NCI-H1694 treated with DMSO at 0.1 percent for 48 hours (cell line): ENCODE measurements around the gene NRXN3.

Experiments
- DNase-seq: peaks from one replicate; lab custom pipeline; 2025; lab: John Stamatoyannopoulos, UW

The NRXN3 gene

DNA sequence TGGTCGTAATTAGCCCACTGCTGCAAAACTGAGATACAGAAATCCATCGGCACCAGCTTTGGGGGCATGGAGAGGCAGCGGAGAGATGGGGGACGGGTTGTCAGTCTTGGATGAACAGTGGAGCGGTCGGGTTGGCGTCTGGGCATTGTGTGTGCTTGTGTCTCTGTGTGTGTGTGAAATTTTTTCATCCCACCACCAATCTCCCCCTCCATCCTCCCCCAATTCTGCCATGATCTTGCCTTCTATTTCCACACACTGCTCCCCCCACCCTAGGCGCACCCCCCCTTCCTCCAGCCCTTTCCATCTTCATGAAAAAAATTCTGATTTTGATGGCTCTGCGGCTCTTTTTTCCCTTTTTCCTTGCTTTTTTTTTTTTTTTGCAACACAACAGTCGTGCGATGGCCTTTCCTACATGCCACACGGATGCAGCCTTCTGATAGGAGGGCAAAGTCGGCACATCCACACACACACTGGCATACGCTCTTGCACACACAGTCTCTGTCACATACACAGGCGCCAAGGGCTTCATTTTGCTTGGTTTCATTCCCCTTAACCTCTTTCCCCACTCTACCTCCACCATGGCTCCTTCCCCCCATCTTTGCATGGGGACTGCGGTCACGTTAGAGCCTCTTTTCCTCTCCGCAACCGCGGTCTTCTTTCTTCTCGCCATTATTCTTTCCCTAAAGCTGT, 3.3 kb downstream of the NRXN3 start:
- no peak for DNase-seq

DNA sequence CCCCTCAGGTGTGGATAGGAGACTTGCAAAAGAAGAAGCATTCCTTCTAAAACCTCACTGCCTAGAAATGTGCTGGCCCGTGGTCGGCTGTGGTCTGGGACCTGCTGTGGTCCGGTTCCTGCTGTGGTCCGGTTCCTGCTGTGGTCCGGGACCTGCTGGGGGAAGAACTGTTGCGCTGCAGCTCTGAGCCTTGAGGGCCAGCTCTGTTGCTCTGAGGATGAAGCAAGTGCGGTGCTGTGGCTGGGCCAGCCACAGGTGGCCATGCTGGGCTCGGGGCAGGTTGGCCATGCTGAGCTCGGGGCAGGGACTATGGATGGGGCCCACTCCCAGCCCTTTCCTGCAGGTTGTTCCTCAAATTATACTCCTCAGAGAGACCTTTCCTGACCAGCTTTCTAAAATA, 5.2 kb downstream of the NRXN3 start:
- no peak for DNase-seq

DNA sequence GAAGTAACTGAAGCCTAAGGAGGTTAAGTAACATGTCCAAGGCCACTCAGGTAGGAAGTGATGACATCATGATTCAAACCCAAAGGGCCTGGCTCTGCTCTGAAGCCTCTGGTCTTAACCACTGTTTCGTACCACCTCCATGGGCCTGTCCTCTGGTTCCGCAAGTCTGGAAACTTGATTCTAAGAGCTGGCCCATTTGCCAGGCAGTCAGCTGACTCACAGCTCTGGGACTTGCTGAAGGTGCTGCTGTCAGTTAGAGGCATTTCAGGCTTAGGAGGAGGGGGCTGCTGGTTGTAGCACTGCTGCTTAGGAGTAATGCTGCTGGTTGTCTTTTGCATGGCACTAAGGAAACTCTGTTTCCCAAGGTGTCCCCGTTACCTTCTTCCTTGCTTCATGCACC, 7.9 kb downstream of the NRXN3 start:
- DNase-seq: no peak

DNA sequence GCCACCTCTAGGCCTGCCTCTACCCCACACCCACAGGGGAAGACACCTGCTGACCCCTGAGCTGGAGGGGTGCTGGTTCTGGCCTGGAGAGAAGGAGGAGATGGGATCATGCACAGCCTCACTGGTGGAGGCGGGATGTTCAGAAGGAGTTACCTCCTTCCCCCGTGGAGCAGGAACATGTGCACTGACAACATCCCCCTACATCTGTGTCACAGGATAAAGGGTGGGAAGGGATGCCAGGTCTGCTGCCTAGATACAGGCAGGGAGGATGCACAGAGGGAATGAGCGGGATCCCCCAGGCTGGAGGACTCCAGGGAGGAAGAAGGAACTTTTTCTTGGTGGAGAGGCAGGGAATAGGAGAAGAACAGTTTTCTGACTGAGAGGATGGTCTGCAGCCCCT, 8.8 kb downstream of the NRXN3 start:
- no peak for DNase-seq

DNA sequence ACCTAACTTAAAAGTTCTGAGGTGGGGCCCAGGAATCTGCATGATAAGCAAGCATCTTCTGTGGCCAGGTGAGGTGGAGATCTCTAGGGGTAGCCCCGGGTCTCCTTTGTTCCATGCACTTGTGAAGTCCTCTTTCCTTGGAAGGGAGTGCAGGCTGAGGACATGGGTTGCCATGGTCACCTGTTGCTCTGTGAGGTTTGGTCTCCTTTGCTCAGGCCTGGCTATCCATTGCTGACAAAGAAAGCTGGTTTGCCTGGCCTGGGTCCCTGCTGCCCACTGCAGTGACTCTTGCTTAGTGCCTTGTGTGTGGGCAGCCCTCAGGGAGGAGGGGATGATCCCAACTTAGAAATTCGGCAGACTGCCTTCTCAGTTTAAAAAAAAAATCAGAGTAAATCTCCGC, 11.1 kb downstream of the NRXN3 start:
- no peak for DNase-seq

DNA sequence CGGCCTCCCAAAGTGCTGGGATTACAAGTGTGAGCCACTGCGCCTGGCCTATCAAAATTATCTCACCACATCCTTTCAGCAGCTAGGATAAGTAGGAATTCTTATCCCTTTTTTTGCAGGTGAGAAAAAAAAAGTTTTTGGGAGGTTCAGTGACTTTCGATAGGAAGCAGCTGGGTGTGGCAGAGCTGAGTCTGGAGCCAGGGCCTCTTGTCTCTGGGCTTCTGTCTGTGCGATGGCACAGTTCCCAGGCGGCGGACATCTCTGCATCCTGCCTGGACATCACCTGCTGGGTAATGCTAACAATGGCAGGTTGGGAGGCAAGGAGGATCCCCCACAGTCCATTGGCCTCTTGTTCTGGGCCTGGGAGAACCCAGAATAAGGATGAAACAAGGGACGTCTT, 12.5 kb downstream of the NRXN3 start:
- no peak for DNase-seq

DNA sequence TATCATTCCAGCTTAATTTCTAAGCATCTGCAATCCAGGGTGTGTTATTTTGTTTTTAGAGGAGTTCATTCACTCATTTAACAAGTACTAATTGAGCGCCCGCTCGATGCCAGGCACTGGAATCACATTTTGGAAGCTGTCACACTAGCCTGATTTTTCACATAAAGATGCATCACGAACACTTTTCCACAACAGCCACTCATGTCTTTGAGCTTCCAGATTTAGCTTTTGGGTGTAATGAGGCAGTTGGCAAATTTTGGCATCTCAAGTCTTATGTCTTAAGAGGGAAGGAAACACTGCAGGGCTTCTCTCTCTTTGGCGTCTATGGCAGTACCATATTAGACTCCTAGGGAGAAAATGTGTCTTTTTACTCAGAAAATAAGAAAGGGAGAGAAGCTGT, 14.0 kb downstream of the NRXN3 start:
- DNase-seq: no peak

DNA sequence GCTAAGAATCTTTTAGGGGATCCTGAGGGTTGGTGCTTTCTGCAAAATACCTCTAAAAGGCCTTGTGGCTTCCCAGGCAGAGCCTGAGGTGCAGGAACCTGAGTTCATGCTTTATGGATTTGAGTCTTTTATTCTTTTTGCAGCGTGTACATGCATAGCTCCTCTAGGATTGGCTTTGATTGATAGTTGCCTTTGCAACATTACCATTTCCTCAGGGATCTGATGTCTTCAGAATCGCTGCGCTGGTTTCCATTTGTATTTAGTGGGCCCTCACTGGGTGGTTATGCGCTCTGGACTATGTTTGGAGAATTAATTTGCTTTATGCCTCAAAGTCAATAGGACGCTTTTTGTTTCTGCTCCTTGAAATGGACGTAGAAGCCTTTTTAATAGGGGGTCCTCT, 16.1 kb downstream of the NRXN3 start:
- no peak for DNase-seq

DNA sequence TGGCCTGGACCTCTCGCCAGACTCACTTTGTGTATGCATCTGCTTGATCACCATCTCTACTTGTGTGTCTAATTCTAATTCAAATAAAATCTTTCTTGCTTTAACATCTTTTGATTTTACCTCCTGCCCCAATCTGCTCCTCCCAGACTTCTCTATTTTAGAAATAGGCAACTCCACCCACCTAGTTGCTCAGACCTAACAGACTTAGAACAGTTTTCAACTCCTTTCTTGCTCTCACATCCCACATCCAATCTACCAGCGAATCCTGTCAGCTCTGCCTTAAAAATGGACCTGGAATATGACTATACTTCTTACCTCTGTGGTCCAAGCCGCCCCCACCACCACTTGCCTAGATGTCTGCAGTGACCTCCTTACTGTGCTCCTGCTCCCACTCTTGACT, 18.7 kb downstream of the NRXN3 start:
- no peak for DNase-seq

DNA sequence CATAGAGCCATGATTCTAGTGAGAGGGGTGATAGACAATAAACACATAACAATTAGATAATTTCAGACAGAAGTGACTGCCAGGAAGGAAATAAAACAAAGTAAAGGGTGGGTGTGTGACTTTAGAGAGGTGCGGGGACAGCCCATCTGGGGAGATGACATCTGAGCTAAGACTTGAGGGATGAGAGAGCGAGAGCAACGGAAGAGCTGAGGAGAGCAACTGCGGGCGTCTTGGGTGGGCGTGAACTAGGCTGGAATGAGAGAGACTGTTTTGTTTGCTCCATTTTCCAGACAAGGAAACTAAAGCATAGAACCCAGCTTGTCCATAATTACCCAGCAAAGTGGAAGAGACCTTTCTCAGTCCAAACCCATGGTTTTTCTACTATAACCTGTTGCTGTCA, 25.3 kb downstream of the NRXN3 start:
- no peak for DNase-seq

DNA sequence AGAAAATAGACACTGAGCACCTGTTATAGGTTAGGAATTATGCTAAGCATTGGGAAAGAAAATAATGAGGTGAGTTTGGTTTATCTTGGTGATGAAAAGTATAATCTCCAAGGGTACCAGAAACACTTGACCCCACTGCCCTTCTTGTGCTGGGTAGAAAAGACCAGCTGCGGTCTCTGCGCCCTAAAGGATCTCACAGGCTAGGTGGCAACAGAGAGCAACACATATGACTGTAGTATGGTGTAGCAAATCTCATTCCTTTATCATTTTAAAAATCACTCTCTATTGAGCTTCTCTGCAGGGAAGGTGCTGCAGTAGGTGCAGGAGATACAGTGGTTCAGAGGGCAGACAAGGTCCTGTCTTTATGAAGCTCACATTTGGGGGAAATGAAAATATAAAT, 26.1 kb downstream of the NRXN3 start:
- no peak for DNase-seq

DNA sequence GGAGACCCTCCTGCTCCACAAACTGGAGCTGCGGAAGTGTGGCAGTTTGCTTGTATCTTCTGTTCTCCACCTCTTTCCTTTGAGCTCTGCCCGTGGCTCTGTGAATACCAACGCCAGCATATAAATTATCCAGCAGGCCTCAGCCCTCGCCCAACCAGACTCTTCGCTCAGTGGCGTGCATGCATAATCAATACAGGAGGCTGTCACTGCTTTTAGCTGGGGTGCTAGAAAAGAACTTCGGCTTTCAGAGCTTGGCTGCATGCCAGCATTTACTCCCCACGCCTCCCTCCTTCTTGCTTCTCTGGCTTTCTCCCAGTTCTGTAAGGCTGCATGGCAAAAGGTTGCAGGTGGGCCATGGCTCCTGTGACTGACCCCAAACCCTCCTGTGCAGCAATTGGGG, 26.9 kb downstream of the NRXN3 start:
- DNase-seq: no peak

DNA sequence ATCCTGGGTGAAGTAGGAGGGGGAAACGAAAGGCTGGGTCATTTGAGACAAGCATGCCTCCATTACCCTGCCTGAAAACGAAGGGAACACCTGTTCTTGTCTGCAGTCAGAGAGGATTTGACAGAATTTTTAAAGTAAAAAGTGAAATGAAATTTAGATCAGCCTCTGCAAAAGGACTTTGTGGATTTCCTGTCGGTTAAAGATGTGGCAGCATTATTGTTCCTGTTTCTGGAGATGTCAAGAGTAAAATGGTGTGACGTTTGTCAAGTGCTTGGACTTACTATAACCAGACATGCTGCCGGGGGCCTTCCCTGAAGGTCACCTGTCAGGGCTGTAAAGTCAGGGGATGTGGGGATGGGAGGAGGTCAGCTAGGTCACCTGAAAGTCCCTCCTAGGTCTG, 32.0 kb downstream of the NRXN3 start:
- DNase-seq: no peak

DNA sequence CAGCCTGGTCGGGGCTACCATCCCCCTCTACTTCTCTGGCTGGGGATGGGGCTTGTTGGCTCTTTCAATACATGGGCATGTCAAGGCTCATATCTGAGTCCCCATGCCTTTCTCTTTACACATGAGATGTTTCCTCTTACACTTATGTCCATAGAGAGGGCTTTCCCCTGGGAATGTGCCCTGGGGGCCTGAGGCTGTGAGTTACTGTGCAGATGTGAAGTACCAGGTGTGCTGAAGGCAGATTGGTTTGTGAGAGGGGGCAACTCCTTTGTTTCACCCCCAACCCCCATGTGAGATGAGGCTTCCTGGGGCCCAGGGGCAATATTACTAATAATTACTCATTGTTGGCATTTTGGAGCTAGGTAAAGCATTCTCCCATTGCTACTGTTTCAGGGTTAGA, 32.8 kb downstream of the NRXN3 start:
- DNase-seq: no peak

DNA sequence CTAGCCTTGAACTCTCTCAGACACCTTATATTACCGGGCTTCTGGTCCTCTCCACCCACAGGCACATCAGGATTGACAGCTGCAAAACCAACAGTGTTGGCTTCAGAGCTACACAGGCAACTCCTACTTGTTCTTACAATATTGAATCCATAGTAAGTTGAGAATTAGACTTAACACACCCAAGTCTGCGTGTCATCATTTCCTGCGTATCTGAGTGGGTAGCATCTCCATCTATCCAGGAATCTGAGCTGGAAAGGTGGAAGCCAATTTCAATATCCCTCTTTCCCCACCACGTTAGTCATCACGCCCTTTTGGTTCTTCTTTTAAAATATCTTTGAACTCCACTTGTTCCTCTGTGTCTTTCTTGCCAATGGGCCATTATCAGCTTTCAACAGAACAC, 37.2 kb downstream of the NRXN3 start:
- no peak for DNase-seq

DNA sequence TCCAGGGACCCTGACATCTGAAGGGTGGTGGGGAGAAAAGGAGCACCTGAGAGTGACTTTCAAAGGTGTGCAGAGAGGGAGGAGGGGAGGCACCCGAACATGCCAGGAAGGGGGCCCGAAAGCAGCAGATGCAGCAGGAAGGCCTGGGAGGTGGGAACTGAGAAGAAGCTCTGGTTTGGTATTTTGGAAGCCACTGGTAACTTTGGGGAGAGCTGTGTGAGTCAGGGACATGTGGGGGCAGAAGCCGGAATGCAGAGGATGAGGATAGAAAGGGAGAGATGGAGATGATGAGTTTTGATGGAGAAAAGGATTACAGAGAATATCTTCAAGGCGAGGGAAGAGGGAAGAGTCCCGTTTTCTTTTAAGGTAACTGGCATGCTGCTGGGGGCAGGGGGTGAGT, 50.1 kb downstream of the NRXN3 start:
- DNase-seq: no peak

DNA sequence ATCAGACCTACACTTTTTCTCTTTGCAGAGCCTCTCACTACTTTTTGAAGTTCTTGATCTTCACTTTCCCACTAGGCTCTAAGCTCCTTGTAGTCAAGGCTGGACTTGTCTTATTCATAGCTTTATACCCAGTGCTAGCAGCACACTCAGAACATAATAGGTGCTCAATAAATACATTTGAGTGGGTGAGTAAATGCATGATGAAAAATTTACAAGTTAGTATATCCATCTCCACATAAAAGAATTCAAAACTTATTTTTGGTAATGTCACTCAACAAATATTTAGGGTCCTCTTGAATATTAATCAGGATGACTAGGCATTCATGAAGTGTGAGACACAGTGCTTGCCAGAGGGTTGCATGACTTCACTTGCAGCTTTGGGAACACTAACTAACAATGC, 52.6 kb downstream of the NRXN3 start:
- no peak for DNase-seq

DNA sequence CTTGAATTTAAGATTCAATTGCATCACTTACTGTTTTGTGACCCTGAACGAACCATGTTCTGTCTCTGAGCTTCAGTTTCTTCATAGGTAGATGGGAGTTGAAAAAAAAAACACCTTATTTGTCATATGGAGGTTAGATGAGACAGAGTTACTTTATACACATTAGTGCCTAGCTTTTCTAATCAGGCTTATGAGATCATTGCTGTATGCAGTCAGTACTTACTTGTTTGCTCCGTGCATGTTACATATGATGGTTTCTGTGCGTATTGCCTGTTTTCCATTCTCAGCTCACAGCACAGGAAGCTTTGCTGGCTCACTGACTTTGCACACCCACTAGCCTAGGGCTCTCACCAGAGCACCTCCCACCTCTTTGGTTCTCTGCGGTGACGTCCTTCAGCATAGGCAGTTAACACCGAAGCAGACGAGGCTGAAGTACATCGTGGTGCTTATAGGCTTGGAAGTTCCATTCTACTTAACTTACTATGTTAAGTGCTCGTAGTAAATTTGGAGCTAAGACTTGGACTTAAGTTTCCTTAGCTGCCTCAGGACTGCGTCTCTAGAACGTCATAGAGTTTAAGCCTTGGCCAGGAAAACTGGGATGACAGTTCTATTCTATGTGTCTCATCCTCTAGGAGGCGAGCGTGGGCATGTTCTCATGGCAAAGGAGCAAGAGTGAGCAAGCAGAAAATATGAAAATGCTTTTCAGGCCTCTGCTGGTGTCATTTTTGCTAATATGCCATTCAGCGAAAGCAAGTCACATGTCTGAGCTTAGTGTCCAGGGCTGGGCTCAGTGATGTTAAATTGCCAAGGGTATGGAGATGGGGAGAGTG, 57.3 kb downstream of the NRXN3 start:
- DNase-seq: peak; percentile 72

DNA sequence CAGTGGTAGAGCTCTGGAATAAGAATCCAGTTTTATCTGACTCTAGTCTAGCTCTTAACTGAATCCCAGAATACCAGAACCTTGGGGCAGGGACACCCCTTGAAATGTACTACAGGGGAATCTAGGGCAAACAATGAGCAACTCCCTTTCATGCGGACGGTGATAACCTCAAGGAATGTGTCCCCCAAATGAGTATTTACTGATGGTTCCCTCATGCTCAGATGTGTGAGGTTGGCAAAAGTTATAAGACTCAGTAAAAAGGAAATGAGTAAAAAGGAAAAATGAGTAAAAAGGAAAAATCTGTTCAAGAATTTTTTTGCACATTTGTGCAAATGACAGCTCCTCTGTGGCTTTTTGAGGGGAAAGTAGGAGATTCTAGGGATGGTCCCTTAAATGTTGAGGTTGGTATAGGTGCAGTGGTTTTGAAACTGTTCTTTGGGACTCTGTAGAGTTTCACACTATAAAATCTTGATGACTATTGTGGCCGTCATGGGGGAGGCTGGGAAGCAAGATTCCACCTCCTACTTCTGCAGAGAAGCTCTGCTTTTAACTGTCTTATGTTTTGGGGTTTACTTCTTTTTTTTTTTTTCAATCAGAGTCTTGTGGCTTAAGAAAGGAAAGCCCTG, 58.6 kb downstream of the NRXN3 start:
- no peak for DNase-seq

DNA sequence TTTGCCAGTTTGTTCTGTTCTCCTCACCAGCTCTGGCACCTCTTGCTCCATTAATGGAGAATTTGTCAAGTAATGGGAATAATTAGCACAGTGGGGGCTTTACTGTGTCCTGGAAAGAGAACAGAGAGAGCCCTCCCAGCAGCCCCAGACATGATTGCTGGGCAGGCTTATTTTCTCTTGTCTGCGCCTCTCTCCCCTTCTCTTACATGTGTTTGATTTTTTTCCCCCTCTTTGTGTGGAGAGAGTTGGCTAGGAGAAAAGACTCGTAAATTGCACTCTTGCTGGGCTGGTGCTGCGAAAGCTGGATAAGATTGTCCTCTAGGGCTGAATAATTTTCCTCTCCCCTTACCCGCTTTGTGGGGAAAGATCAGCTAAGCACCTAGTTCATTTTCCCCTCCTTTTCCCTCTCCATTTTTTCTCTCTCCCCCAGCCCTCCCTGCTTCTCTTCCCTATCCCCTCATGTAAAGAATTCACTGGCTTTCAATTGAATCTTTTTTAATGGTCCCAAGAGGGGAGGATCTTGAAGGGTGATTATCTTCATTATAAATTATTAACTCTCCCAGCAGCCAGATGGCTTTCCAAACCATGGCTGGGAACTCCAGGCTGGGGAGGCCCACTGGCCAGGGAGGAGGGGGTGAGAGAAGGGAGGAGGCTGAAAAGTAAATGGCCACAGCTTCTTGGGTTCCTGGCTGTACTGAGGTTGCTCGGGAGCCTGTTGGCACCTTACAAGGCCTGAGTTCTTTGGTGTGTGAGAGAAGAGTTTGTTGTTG, 62.2 kb downstream of the NRXN3 start:
- DNase-seq: no peak

DNA sequence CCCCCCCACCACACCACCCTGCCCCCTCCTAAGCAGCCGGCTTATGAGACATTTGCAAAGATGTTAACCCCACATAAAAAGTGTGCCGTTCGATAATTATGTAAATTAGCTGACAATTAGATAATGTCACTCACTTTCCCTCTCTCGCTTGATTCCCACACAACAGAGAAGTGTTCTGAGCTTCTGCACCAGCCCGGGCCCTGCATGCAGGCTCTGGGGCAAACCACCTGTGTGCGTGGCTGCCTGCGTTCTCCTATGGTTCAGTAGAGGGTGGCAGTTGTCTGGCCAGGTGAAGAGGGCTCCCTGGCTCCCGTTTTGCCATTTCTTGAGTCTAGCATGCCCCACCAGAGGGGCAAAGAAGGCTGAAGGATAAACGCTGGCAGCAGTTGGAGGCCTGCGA, 68.0 kb downstream of the NRXN3 start:
- no peak for DNase-seq

DNA sequence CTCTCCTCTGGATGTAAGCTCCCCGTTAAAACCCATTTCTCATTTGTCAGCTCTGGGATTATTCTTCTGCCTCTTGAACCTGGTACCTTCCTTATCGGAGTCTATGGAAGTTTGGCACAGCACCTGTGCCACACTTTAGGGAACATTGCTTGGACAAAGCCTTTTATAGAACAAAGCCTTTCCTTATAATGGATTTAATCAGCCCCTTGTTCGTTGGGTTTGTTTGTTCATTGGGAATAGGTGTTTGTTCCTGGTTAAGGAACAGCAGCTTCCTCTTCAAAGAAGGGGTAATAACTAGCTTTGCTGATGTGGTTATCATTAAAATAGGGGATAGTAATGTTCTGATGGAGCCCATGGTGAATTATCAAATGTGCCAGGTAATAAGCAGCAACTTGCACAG, 70.4 kb downstream of the NRXN3 start:
- no peak for DNase-seq

DNA sequence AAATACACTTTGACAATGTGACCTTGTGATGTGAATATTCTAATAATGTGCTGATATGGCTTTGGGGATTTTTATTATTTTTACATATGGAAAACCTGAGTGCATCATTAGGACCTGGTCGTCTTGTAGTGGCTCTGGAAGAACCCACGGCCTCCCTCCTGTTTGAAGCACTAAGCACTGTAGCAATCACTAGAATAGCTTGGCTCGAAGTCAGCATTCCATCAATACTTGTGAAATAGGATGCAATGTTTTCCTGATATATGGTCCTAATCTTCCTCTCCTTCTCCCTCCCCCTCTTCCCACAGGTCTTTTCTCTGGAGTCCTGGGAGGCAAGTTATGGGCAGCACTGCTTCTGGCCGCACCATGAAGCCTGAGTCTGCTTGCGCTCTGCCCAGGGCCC, 71.9 kb downstream of the NRXN3 start:
- DNase-seq: no peak
